Upper lobe of right lung (tissue), 1 donor: ENCODE data around the gene IL1RL1. TPM values are rescaled to one million over a fixed set of nuclear protein-coding genes. Genes with fewer than 3 reads are reported as not detected.

ENCODE experiments used
- ATAC-seq: fragments of 200-7000 bp; cut with Tn5 transposase; one replicate; pipeline ENCODE4 v1.9.1; 2020; ENCODE audit warnings: mild to moderate bottlenecking, moderate library complexity
- DNase-seq: peaks from one replicate; pipeline ENCODE4 v3.0.0-alpha.2; 2020
- H3K27ac ChIP-seq: fragments of 200-600 bp; one replicate; pipeline ENCODE4 v1.8.0; 2022
- H3K27me3 ChIP-seq: fragments of 200-600 bp; one replicate; pipeline ENCODE4 v1.8.0; 2022; ENCODE audit warnings: mild to moderate bottlenecking
- H3K36me3 ChIP-seq: fragments of 200-600 bp; one replicate; pipeline ENCODE4 v1.8.0; 2022
- H3K4me1 ChIP-seq: fragments of 200-600 bp; one replicate; pipeline ENCODE4 v1.8.0; 2022
- H3K4me3 ChIP-seq: fragments of 200-600 bp; one replicate; pipeline ENCODE4 v1.8.0; 2022; ENCODE audit warnings: mild to moderate bottlenecking
- H3K9me3 ChIP-seq: fragments of 200-600 bp; one replicate; pipeline ENCODE4 v1.8.0; 2022
- intact Hi-C: fragments of 100-400 bp; cut with DNase I; formaldehyde crosslinking; loops from one replicate; pipeline ENCODE4 v1.11.0; 2022
- total RNA-seq: library from RNA; stranded (reverse); fragmentation: NEBNext Ultra II Directional; extraction: Animal tissue kit (Norgen Biotek cat#: 25700); gene quantifications from one replicate; pipeline ENCODE4 v1.2.1, GENCODE V29; 2021
- TF ChIP-seq, protein P1 (sequence below): fragments of 200-600 bp; IDR thresholded peaks from one replicate; pipeline ENCODE4 v1.8.0; 2022; ENCODE audit warnings: antibody characterized with exemption
- donor health status: DM: no; HTN: yes; CAD: no; lungs with severe emphysema.

The IL1RL1 gene
- total RNA-seq, 1 donor from 2014 or later: 46.5 TPM

DNA sequence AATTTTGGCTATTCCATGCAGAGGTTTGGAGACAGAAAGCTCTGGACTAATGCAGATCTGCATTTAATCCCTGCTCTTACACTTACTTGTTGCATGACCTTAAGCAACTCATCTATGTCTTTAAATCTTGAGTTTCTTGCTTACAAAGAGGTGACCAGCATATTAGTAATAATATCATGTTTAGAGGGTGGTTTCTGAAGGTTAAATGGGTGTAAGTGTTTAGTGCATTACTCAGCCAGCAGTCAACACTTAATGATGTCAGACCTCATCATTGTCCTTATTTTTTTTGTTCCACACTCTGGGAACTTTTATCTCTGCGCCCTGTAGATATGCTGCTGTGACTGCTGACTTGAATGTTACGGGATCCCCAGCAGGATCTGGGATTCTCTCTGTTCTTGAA is 1.7 kb downstream of the IL1RL1 start:
- ATAC-seq (no peak), DNase-seq (no peak)
- Histone ChIP-seq H3K36me3 (no peaks in the 10 kb centered on the region), H3K4me1 (no peaks in the 10 kb centered on the region), H3K27ac (no peak overlapping the region), H3K4me3 (no peak overlapping the region), H3K27me3 (no peaks in the 10 kb centered on the region), H3K9me3 (no peaks in the 10 kb centered on the region)
- TF ChIP-seq, protein P1, sequence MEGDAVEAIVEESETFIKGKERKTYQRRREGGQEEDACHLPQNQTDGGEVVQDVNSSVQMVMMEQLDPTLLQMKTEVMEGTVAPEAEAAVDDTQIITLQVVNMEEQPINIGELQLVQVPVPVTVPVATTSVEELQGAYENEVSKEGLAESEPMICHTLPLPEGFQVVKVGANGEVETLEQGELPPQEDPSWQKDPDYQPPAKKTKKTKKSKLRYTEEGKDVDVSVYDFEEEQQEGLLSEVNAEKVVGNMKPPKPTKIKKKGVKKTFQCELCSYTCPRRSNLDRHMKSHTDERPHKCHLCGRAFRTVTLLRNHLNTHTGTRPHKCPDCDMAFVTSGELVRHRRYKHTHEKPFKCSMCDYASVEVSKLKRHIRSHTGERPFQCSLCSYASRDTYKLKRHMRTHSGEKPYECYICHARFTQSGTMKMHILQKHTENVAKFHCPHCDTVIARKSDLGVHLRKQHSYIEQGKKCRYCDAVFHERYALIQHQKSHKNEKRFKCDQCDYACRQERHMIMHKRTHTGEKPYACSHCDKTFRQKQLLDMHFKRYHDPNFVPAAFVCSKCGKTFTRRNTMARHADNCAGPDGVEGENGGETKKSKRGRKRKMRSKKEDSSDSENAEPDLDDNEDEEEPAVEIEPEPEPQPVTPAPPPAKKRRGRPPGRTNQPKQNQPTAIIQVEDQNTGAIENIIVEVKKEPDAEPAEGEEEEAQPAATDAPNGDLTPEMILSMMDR: no peak
- intact Hi-C loops: no loop called here

DNA sequence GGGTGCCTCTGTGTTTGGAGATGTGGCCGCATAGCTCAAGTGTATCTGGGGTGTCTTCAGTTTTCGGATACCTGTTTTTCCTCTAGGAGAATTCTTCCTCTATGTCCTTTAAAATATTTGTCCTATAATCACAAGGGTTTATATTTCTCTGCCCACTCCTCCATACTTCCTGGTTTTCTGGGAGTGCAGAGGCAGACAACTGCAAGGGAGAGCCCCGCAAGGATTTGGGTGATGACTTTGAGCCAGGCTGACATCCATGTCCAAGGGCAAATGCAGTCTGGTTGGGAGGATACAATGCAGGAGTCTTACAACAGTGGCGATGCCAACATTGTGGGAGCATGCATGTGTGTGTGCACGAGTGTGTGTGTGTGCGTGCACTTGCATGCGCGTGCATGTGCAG is 2.1 kb downstream of the IL1RL1 start:
- H3K4me3 ChIP-seq: no peak overlapping the region
- DNase-seq (no peak), ATAC-seq (no peak)
- no peaks in the 10 kb centered on the region for H3K4me1 ChIP-seq
- no peaks in the 10 kb centered on the region for H3K9me3 ChIP-seq
- intact Hi-C loops: no loop called here
- H3K27ac ChIP-seq: no peak overlapping the region
- H3K27me3 ChIP-seq: no peaks in the 10 kb centered on the region
- H3K36me3 ChIP-seq: no peaks in the 10 kb centered on the region
- TF ChIP-seq, protein P1: no peak

DNA sequence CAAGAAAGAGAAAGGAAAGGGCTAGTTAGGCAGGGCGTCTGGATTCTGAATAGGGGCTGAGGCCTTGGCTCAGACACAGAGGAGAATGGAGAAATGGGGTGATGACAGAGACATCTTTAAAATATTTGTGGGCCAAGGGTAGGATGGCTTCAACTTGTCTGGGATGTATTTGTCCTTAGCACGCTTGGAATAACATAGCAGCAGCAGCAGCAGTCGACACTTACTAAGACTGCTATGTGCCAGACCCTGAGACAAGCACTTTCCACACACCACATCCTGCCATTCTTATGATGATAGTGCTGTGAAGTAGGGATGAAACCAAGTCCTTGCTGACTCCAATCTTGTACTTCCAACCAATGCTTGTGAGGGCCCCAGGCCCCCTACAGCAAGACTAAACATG is 2.6 kb downstream of the IL1RL1 start:
- Histone ChIP-seq H3K4me3 (no peak overlapping the region), H3K9me3 (no peaks in the 10 kb centered on the region), H3K27ac (no peak overlapping the region), H3K27me3 (no peaks in the 10 kb centered on the region), H3K4me1 (no peaks in the 10 kb centered on the region), H3K36me3 (no peaks in the 10 kb centered on the region)
- TF ChIP-seq, protein P1: no peak
- ATAC-seq: no peak
- intact Hi-C loops: no loop called here
- no peak for DNase-seq

DNA sequence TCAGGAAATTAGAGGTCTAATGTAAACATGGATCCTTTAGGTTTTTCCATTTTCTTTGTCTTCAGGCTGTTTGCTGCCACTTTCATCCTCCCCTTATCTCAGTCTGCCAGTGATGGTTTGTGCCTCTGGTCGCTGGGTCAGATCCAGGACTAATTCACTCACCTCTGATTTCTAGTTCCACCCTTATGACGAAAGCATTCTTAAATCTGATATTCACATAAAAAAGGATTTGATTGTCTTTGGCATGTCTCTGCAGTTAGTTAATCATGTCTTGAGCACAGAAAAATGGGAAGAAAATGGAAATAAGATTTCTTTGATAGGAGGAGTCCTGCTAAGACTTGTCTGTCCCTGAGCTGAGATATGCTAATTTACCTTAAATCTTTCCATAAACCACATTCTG is 4.6 kb downstream of the IL1RL1 start:
- Histone ChIP-seq H3K9me3 (no peaks in the 10 kb centered on the region), H3K27ac (no peak overlapping the region), H3K36me3 (no peaks in the 10 kb centered on the region), H3K4me1 (no peaks in the 10 kb centered on the region), H3K4me3 (no peak overlapping the region), H3K27me3 (no peaks in the 10 kb centered on the region)
- TF ChIP-seq, protein P1: no peak
- DNase-seq: no peak
- ATAC-seq: no peak
- intact Hi-C loops: no loop called here

DNA sequence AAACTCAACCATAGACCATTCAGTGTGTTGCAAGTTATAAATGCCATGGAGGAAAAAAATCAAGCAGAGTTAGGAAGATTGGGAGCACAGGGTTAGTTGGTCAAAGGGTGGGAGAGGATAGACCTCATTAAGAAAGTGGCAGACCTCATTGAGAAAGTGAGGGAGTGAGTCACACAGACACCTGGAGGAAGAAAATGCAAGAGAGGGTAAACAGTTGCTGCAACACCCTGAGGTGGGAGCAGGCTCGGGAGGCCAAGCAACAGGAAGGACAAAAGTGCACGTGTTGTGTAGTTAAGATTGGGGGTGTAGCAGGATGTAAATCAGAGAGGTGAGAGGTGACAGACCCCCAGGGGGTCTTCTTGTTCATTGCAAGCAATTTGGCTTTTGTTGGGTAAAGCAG is 6.4 kb downstream of the IL1RL1 start:
- Histone ChIP-seq H3K4me3 (no peak overlapping the region), H3K27ac (no peak overlapping the region), H3K36me3 (no peaks in the 10 kb centered on the region), H3K9me3 (no peaks in the 10 kb centered on the region), H3K27me3 (no peaks in the 10 kb centered on the region), H3K4me1 (no peaks in the 10 kb centered on the region)
- TF ChIP-seq, protein P1: no peak
- intact Hi-C loops: no loop called here
- DNase-seq (no peak), ATAC-seq (no peak)

DNA sequence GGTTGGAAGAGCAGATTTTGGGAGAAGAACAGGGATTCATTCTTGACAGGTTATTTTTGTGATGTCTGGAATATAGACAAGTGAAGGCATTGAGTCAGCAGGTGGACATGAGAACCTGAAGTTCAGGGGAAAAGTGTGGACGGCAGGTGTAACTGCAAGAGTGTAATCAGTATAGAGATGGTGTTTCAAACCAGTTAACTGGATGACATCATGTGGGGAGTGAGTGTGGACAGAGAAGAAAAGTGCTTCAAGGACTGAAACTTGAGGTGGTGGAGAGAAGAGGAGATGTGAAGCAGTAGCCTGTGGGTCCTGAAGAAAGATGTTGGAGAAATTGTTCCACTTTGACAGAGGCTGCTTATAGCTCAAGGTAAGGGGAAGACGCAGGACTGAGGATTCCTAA is 7.1 kb downstream of the IL1RL1 start:
- intact Hi-C loops: no loop called here

More for the DNA sequence above, 7.1 kb downstream of the IL1RL1 start:
- Histone ChIP-seq H3K27me3 (no peaks in the 10 kb centered on the region), H3K9me3 (no peaks in the 10 kb centered on the region), H3K36me3 (no peaks in the 10 kb centered on the region), H3K4me3 (no peak overlapping the region), H3K4me1 (no peaks in the 10 kb centered on the region), H3K27ac (no peak overlapping the region)
- DNase-seq: no peak
- TF ChIP-seq, protein P1: no peak
- ATAC-seq: no peak
